ENCODE results near the gene YAF2. TPM values are rescaled to one million over a fixed set of nuclear protein-coding genes. Genes with fewer than 3 reads are reported as not detected.

Gene YAF2
- total RNA-seq, 1 experiment from 2014 or later: 27.6 TPM

DNA sequence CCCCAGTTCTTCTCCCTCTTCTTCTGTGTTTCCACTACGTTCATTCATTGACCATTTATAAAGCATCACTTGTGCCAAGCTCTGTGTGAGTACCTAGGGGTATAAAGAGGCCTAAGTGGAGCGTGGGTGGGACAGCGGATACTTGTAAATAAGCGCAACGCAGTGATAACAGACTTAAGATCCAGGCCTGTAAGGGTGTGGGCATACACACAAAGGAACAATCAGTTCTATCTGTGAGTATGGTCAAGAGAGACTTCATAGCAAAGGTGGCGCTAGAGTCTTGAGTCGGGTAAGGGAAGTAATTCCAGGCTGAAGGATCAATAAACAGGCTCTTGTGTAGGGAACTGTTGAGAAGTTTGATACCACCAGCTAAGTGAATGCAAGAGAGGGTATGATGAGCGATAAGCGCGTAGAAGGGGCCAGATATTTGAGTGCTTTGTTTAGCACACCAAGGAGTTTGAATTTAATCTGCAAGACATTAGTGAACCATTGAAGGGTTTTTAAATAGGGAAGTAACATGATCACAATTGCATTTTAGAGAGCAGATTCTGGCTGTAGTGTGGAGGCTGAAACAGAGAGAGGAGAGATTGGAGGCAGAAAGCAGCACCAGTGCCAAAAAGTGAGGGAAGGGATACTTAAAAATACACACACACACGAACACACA, 92.4 kb downstream of the YAF2 start:
- H3K4me1 ChIP-seq (ENCODE audit: control insufficient read depth, insufficient read depth, low read length): peaks cover 23% of the 10 kb centered on the region
- ChIA-PET POLR2A (no interaction called here), CTCF (interaction anchor here (0.6 to 0.7 kb wide), 2 partner anchors 54 to 187 kb away, joined by 3 to 4 read pairs; no protein-coding TSS in a partner anchor)
- no peaks in the 10 kb centered on the region; the same call in 1 of the 2 replicates for H3K36me3 ChIP-seq (ENCODE audit: control insufficient read depth, insufficient read depth, low read length)
- in situ Hi-C loops (cut with HindIII; ENCODE audit: low pct_unique_long_range_greater_than_20kb, low sequenced_read_pairs): no loop called here
- no peaks in the 10 kb centered on the region for H3K27me3 ChIP-seq (ENCODE audit: control insufficient read depth, insufficient read depth, low read length)
- H3K27ac ChIP-seq (ENCODE audit: low read length): peak overlapping the region; percentile 94
- intact Hi-C loops (cut with micrococcal nuclease; ENCODE audit: unreplicated experiment): loop anchor here (5.0 to 10.0 kb wide), 2 partner anchors 89 to 187 kb away; partner anchors contain the start of gene YAF2
- no peak for DNase-seq (ENCODE audit: low read depth, low spot score)
- peak; percentile 33; the same call in 1 of the 2 replicates for ATAC-seq
- TF ChIP-seq, protein P1, sequence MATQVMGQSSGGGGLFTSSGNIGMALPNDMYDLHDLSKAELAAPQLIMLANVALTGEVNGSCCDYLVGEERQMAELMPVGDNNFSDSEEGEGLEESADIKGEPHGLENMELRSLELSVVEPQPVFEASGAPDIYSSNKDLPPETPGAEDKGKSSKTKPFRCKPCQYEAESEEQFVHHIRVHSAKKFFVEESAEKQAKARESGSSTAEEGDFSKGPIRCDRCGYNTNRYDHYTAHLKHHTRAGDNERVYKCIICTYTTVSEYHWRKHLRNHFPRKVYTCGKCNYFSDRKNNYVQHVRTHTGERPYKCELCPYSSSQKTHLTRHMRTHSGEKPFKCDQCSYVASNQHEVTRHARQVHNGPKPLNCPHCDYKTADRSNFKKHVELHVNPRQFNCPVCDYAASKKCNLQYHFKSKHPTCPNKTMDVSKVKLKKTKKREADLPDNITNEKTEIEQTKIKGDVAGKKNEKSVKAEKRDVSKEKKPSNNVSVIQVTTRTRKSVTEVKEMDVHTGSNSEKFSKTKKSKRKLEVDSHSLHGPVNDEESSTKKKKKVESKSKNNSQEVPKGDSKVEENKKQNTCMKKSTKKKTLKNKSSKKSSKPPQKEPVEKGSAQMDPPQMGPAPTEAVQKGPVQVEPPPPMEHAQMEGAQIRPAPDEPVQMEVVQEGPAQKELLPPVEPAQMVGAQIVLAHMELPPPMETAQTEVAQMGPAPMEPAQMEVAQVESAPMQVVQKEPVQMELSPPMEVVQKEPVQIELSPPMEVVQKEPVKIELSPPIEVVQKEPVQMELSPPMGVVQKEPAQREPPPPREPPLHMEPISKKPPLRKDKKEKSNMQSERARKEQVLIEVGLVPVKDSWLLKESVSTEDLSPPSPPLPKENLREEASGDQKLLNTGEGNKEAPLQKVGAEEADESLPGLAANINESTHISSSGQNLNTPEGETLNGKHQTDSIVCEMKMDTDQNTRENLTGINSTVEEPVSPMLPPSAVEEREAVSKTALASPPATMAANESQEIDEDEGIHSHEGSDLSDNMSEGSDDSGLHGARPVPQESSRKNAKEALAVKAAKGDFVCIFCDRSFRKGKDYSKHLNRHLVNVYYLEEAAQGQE (IDR thresholded peaks at IDR 0.05; ENCODE audit: insufficient read depth in 1 of 2, low read depth in 2 of 2, low read length in 1 of 2): no peak
- TF ChIP-seq, protein P2, sequence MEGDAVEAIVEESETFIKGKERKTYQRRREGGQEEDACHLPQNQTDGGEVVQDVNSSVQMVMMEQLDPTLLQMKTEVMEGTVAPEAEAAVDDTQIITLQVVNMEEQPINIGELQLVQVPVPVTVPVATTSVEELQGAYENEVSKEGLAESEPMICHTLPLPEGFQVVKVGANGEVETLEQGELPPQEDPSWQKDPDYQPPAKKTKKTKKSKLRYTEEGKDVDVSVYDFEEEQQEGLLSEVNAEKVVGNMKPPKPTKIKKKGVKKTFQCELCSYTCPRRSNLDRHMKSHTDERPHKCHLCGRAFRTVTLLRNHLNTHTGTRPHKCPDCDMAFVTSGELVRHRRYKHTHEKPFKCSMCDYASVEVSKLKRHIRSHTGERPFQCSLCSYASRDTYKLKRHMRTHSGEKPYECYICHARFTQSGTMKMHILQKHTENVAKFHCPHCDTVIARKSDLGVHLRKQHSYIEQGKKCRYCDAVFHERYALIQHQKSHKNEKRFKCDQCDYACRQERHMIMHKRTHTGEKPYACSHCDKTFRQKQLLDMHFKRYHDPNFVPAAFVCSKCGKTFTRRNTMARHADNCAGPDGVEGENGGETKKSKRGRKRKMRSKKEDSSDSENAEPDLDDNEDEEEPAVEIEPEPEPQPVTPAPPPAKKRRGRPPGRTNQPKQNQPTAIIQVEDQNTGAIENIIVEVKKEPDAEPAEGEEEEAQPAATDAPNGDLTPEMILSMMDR (IDR thresholded peaks at IDR 0.05): peak; percentile 74
- BruUV-seq (replicated peaks): no TSS peak
- H3K9me3 ChIP-seq (ENCODE audit: control insufficient read depth, insufficient read depth, low read depth, low read length): no peaks in the 10 kb centered on the region
- peak overlapping the region; percentile 70 to 88 for H3K4me3 ChIP-seq (ENCODE audit: low read depth in 2 of 2, low read length in 2 of 2)

DNA sequence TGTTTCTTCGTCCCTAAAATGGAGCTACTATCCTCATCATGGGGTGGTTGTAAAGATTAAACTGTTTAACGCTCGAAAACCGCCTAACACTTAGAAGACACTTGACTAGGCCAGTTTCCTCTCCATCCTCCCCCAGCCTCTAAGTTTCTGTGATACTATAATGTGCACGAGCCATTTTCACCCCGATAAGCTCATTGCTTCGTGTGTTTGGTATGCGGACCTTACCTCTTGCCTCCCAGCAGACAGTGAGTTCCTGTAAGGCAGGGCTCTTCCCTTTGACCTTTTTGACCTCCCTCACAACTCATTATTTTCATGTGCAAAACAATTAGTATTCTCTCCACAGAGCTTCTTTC, 92.9 kb downstream of the YAF2 start:
- no peak; the same call in 1 of the 2 replicates for ATAC-seq
- H3K36me3 ChIP-seq (ENCODE audit: control insufficient read depth, insufficient read depth, low read length): no peaks in the 10 kb centered on the region; the same call in 1 of the 2 replicates
- in situ Hi-C loops (cut with HindIII; ENCODE audit: low pct_unique_long_range_greater_than_20kb, low sequenced_read_pairs): no loop called here
- DNase-seq (ENCODE audit: low read depth, low spot score): no peak
- peak overlapping the region; percentile 94 for H3K27ac ChIP-seq (ENCODE audit: low read length)
- H3K4me3 ChIP-seq (ENCODE audit: low read depth in 2 of 2, low read length in 2 of 2): peak overlapping the region; percentile 70 to 88
- H3K4me1 ChIP-seq (ENCODE audit: control insufficient read depth, insufficient read depth, low read length): peaks cover 28% of the 10 kb centered on the region
- intact Hi-C loops (cut with micrococcal nuclease; ENCODE audit: unreplicated experiment): loop anchor here (5.0 to 10.0 kb wide), 2 partner anchors 90 to 187 kb away; partner anchors contain the start of gene YAF2
- ChIA-PET POLR2A (no interaction called here), CTCF (interaction anchor here (0.6 to 0.7 kb wide), 2 partner anchors 54 to 187 kb away, joined by 3 to 4 read pairs; no protein-coding TSS in a partner anchor)
- TF ChIP-seq, protein P2 (IDR thresholded peaks at IDR 0.05): no peak
- TF ChIP-seq SIN3A (IDR thresholded peaks at IDR 0.05; ENCODE audit: borderline replicate concordance, insufficient read depth, low read depth, low read length): no peak
- TF ChIP-seq POLR2AphosphoS5 (IDR thresholded peaks at IDR 0.05; ENCODE audit: low read depth, low read length): no peak
- TF ChIP-seq, protein P1 (IDR thresholded peaks at IDR 0.05; ENCODE audit: insufficient read depth in 1 of 2, low read depth in 2 of 2, low read length in 1 of 2): no peak
- no peak for TF ChIP-seq TCF7L2 (IDR thresholded peaks at IDR 0.05; ENCODE audit: low read depth, low read length)
- H3K9me3 ChIP-seq (ENCODE audit: control insufficient read depth, insufficient read depth, low read depth, low read length): no peaks in the 10 kb centered on the region
- no TSS peak for BruUV-seq (replicated peaks)
- no peaks in the 10 kb centered on the region for H3K27me3 ChIP-seq (ENCODE audit: control insufficient read depth, insufficient read depth, low read length)

Data from Panc1 (cell line).